ENCODE results near the gene PEF1. TPM values are rescaled to one million over a fixed set of nuclear protein-coding genes. Genes with fewer than 3 reads are reported as not detected.

PEF1 gene
- total and polyA plus RNA-seq, 4 donors: 75.1 to 103 (median 80.8) TPM

- ATAC-seq (ENCODE audit: insufficient read depth, low FRiP score) (no peak), DNase-seq (no peak)
- H3K4me3 ChIP-seq: no peak overlapping the region
- no peak overlapping the region for H3K27ac ChIP-seq (ENCODE audit: low read depth in 1 of 2, low read length in 1 of 2)
- H3K36me3 ChIP-seq (ENCODE audit: control insufficient read depth in 4 of 4, insufficient read depth in 4 of 4, low read length in 4 of 4): peaks cover 0 to 21% (median 10%) of the 10 kb centered on the region in 4 donors
- no peak for TF ChIP-seq CTCF (IDR thresholded peaks at IDR 0.05; ENCODE audit: control extremely low read depth, extremely low read depth)
- peaks cover 0 to 5% (median 0%) of the 10 kb centered on the region in 5 donors for H3K4me1 ChIP-seq (ENCODE audit: control insufficient read depth in 5 of 5, insufficient read depth in 5 of 5, low read length in 5 of 5)
- no peaks in the 10 kb centered on the region for H3K9me3 ChIP-seq (ENCODE audit: control insufficient read depth in 4 of 4, insufficient read depth in 3 of 4, low read length in 3 of 4)
- no peak overlapping the region for H3K9ac ChIP-seq (ENCODE audit: insufficient read depth in 1 of 2, low read length in 2 of 2)
- 92 to 95% methylated on average over 6 of the region's 6 CpGs for WGBS, 2 donors
- H3K27me3 ChIP-seq (ENCODE audit: control insufficient read depth in 3 of 3, insufficient read depth in 3 of 3, low read length in 2 of 3): no peaks in the 10 kb centered on the region
Observed at GRCh38 chr1:31655104-31655503, 10.4 kb upstream of the PEF1 start.

- 93 to 95% methylated on average over 5 of the region's 5 CpGs for WGBS, 2 donors
- H3K4me3 ChIP-seq: no peak overlapping the region
- no peaks in the 10 kb centered on the region for H3K9me3 ChIP-seq (ENCODE audit: control insufficient read depth in 4 of 4, insufficient read depth in 3 of 4, low read length in 3 of 4)
- DNase-seq: no peak
- no peak overlapping the region for H3K9ac ChIP-seq (ENCODE audit: insufficient read depth in 1 of 2, low read length in 2 of 2)
- H3K36me3 ChIP-seq (ENCODE audit: control insufficient read depth in 4 of 4, insufficient read depth in 4 of 4, low read length in 4 of 4): peaks cover 0 to 19% (median 9%) of the 10 kb centered on the region in 4 donors
- no peak for ATAC-seq (ENCODE audit: insufficient read depth, low FRiP score)
- H3K27me3 ChIP-seq (ENCODE audit: control insufficient read depth in 3 of 3, insufficient read depth in 3 of 3, low read length in 2 of 3): no peaks in the 10 kb centered on the region
- peaks cover 0 to 5% (median 0%) of the 10 kb centered on the region in 5 donors for H3K4me1 ChIP-seq (ENCODE audit: control insufficient read depth in 5 of 5, insufficient read depth in 5 of 5, low read length in 5 of 5)
- TF ChIP-seq CTCF (IDR thresholded peaks at IDR 0.05; ENCODE audit: control extremely low read depth, extremely low read depth): no peak
- no peak overlapping the region for H3K27ac ChIP-seq (ENCODE audit: low read depth in 1 of 2, low read length in 1 of 2)
Observed at GRCh38 chr1:31654474-31654776, 9.7 kb upstream of the PEF1 start.

GRCh38 chr1:31653717-31654473 lies 9.2 kb upstream of the PEF1 start:
- no peak for DNase-seq
- Histone ChIP-seq H3K36me3 (ENCODE audit: control insufficient read depth in 4 of 4, insufficient read depth in 4 of 4, low read length in 4 of 4) (peaks cover 0 to 19% (median 7%) of the 10 kb centered on the region in 4 donors), H3K9me3 (ENCODE audit: control insufficient read depth in 4 of 4, insufficient read depth in 3 of 4, low read length in 3 of 4) (no peaks in the 10 kb centered on the region)

More at GRCh38 chr1:31653717-31654473, 9.2 kb upstream of the PEF1 start:
- H3K27me3 ChIP-seq (ENCODE audit: control insufficient read depth in 3 of 3, insufficient read depth in 3 of 3, low read length in 2 of 3): no peaks in the 10 kb centered on the region
- H3K4me3 ChIP-seq: no peak overlapping the region
- TF ChIP-seq CTCF (IDR thresholded peaks at IDR 0.05; ENCODE audit: control extremely low read depth, extremely low read depth): no peak
- 91 to 95% methylated on average over 12 of the region's 12 CpGs for WGBS, 2 donors
- no peak for ATAC-seq (ENCODE audit: insufficient read depth, low FRiP score)
- no peak overlapping the region for H3K9ac ChIP-seq (ENCODE audit: insufficient read depth in 1 of 2, low read length in 2 of 2)
- no peak overlapping the region for H3K27ac ChIP-seq (ENCODE audit: low read depth in 1 of 2, low read length in 1 of 2)
- H3K4me1 ChIP-seq (ENCODE audit: control insufficient read depth in 5 of 5, insufficient read depth in 5 of 5, low read length in 5 of 5): peaks cover 0 to 5% (median 0%) of the 10 kb centered on the region in 5 donors
